ENCODE measurements around the gene PHEX.

Gene PHEX

DNA sequence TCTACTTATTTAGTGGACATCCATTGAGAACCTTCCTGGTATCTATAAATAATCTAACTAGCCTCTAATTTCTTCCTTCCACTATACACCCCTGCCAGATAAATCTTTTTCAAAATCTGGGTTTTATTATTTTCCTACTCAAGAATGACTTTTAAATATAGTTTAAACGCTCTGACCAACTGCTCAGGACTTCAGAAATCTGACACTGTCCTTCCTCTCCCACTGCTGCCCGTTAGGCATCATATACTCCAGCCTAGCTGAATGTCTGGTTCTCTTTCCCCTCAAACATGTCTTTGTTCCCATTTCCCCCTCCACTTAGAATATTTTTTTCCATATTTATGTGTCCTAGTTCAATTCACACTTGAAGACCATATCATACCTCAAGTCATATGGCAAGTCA, 205.4 kb downstream of the PHEX start:
- H3K27me3 ChIP-seq (ENCODE audit: low read length) = no peaks in the 10 kb centered on the region
- no peak overlapping the region for H3K9ac ChIP-seq (ENCODE audit: low read length)
- no peaks in the 10 kb centered on the region for H3K9me3 ChIP-seq (ENCODE audit: insufficient read depth, low read length)
- no peak overlapping the region for H3K4me2 ChIP-seq (ENCODE audit: low read depth, low read length, poor library complexity, severe bottlenecking)
- no peaks in the 10 kb centered on the region for H3K79me2 ChIP-seq (ENCODE audit: insufficient read depth, low read length)
- no peaks in the 10 kb centered on the region for H3F3A ChIP-seq (ENCODE audit: insufficient read depth)
- no peak overlapping the region for H3K27ac ChIP-seq (ENCODE audit: low read depth, low read length)
- H2AFZ ChIP-seq (ENCODE audit: low read depth, low read length, severe bottlenecking) = no peak overlapping the region
- no peaks in the 10 kb centered on the region for H4K20me1 ChIP-seq (ENCODE audit: low read depth, low read length)
- no peaks in the 10 kb centered on the region for H3K36me3 ChIP-seq (ENCODE audit: low read length)
- no peak for TF ChIP-seq EZH2phosphoT487 (conservative IDR thresholded peaks at IDR 0.05; ENCODE audit: low read length)
- TF ChIP-seq, protein P1, sequence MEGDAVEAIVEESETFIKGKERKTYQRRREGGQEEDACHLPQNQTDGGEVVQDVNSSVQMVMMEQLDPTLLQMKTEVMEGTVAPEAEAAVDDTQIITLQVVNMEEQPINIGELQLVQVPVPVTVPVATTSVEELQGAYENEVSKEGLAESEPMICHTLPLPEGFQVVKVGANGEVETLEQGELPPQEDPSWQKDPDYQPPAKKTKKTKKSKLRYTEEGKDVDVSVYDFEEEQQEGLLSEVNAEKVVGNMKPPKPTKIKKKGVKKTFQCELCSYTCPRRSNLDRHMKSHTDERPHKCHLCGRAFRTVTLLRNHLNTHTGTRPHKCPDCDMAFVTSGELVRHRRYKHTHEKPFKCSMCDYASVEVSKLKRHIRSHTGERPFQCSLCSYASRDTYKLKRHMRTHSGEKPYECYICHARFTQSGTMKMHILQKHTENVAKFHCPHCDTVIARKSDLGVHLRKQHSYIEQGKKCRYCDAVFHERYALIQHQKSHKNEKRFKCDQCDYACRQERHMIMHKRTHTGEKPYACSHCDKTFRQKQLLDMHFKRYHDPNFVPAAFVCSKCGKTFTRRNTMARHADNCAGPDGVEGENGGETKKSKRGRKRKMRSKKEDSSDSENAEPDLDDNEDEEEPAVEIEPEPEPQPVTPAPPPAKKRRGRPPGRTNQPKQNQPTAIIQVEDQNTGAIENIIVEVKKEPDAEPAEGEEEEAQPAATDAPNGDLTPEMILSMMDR (IDR thresholded peaks at IDR 0.05; ENCODE audit: insufficient read depth, low read length, poor library complexity, severe bottlenecking) = no peak
- H3K9me2 ChIP-seq (replicated peaks; ENCODE audit: insufficient read depth, low read length) = no peaks in the 10 kb centered on the region
- H3K4me3 ChIP-seq (ENCODE audit: insufficient read depth, low read length, poor library complexity, severe bottlenecking) = no peak overlapping the region

DNA sequence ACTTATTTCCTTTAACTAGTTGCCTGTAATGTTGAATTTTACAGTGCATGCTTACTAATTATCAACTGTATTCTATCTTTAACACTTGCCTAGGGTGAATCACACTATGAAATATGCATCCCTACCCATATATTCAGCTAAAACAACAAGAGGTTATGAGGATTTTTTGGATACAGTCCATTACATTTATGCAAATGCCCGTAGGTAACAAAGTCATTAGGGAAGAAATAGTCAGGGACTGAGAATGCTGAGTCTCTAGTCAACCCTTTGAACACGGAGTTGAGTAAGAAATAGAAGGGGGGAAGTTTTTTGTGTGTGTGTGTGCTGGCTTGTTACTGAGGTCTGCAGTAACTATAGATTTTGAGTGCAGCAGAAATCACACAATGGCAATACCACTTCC, 214.5 kb downstream of the PHEX start:
- Histone ChIP-seq H3K79me2 (ENCODE audit: insufficient read depth, low read length) (no peaks in the 10 kb centered on the region), H3K27ac (ENCODE audit: low read depth, low read length) (no peak overlapping the region), H3K4me3 (ENCODE audit: insufficient read depth, low read length, poor library complexity, severe bottlenecking) (no peak overlapping the region), H4K20me1 (ENCODE audit: low read depth, low read length) (no peaks in the 10 kb centered on the region), H3K9me3 (ENCODE audit: insufficient read depth, low read length) (no peaks in the 10 kb centered on the region), H3K36me3 (ENCODE audit: low read length) (no peaks in the 10 kb centered on the region), H3K4me2 (ENCODE audit: low read depth, low read length, poor library complexity, severe bottlenecking) (no peak overlapping the region), H2AFZ (ENCODE audit: low read depth, low read length, severe bottlenecking) (no peak overlapping the region), H3K27me3 (ENCODE audit: low read length) (no peaks in the 10 kb centered on the region), H3K9me2 (replicated peaks; ENCODE audit: insufficient read depth, low read length) (no peaks in the 10 kb centered on the region), H3F3A (ENCODE audit: insufficient read depth) (no peaks in the 10 kb centered on the region), H3K9ac (ENCODE audit: low read length) (no peak overlapping the region)
- TF ChIP-seq EZH2phosphoT487 (conservative IDR thresholded peaks at IDR 0.05; ENCODE audit: low read length) = no peak
- TF ChIP-seq, protein P1 (IDR thresholded peaks at IDR 0.05; ENCODE audit: insufficient read depth, low read length, poor library complexity, severe bottlenecking) = no peak

DNA sequence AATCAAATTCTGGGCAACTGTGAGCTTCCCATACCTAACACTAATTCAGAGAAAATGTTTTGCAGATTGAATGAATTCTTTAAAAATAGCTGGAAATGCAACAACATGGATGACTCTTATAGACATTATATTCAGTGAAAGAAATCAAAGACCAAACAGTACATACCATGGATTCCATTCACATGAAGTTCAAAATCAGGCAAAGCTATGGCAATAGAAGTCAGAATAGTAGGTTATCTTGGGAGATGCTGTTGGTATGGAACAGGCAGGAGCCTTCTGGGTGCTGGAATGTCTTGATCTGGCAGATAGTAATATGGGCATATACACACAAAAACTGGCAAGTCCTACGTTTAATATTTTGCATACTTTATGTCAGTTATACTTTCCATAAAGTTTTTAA, 215.0 kb downstream of the PHEX start:
- H3K9ac ChIP-seq (ENCODE audit: low read length) = no peak overlapping the region
- no peak overlapping the region for H3K27ac ChIP-seq (ENCODE audit: low read depth, low read length)
- no peak overlapping the region for H3K4me3 ChIP-seq (ENCODE audit: insufficient read depth, low read length, poor library complexity, severe bottlenecking)
- no peaks in the 10 kb centered on the region for H3K27me3 ChIP-seq (ENCODE audit: low read length)
- H2AFZ ChIP-seq (ENCODE audit: low read depth, low read length, severe bottlenecking) = no peak overlapping the region
- no peaks in the 10 kb centered on the region for H3F3A ChIP-seq (ENCODE audit: insufficient read depth)
- no peaks in the 10 kb centered on the region for H3K9me2 ChIP-seq (replicated peaks; ENCODE audit: insufficient read depth, low read length)
- H3K36me3 ChIP-seq (ENCODE audit: low read length) = no peaks in the 10 kb centered on the region
- no peaks in the 10 kb centered on the region for H3K79me2 ChIP-seq (ENCODE audit: insufficient read depth, low read length)
- H4K20me1 ChIP-seq (ENCODE audit: low read depth, low read length) = no peaks in the 10 kb centered on the region
- no peak overlapping the region for H3K4me2 ChIP-seq (ENCODE audit: low read depth, low read length, poor library complexity, severe bottlenecking)
- TF ChIP-seq, protein P1 (IDR thresholded peaks at IDR 0.05; ENCODE audit: insufficient read depth, low read length, poor library complexity, severe bottlenecking) = no peak
- no peak for TF ChIP-seq EZH2phosphoT487 (conservative IDR thresholded peaks at IDR 0.05; ENCODE audit: low read length)
- H3K9me3 ChIP-seq (ENCODE audit: insufficient read depth, low read length) = no peaks in the 10 kb centered on the region
